Measurements from ENCODE around the gene ATF3. TPM values are rescaled to one million over a fixed set of nuclear protein-coding genes. Genes with fewer than 3 reads are reported as not detected.

ATF3 gene
- total RNA-seq, 1 experiment from 2014 or later: 10.2 TPM

- H3K36me3 ChIP-seq (ENCODE audit: low read depth): no peaks in the 10 kb centered on the region
- H3K4me2 ChIP-seq: no peak overlapping the region
- H3F3A ChIP-seq (ENCODE audit: insufficient read depth, low read depth): no peaks in the 10 kb centered on the region
- DNase-seq: no peak
- no peaks in the 10 kb centered on the region for H3K79me2 ChIP-seq (ENCODE audit: low read depth)
- no TSS peak for BruUV-seq (replicated peaks)
- peaks cover 5% of the 10 kb centered on the region for H3K4me1 ChIP-seq (replicated peaks; ENCODE audit: insufficient read depth)
- no peak overlapping the region for H3K4me3 ChIP-seq
- intact Hi-C loops (cut with micrococcal nuclease; ENCODE audit: unreplicated experiment): no loop called here
- H2AFZ ChIP-seq: no peak overlapping the region
- H3K27me3 ChIP-seq (ENCODE audit: insufficient read depth, low read depth): peaks cover 7% of the 10 kb centered on the region
- ChIA-PET POLR2A (ENCODE audit: unreplicated experiment) (no interaction called here), CTCF (no interaction called here)
- H3K9me3 ChIP-seq (ENCODE audit: insufficient read depth, low read depth): no peaks in the 10 kb centered on the region
- no peak overlapping the region for H3K27ac ChIP-seq
- H4K20me1 ChIP-seq (ENCODE audit: insufficient read depth): peaks cover 7% of the 10 kb centered on the region; the same call in 1 of the 2 replicates
- TF ChIP-seq EZH2 (IDR thresholded peaks at IDR 0.05; ENCODE audit: low read depth) (no peak), CTCF (conservative IDR thresholded peaks at IDR 0.05) (no peak)
- H3K9me2 ChIP-seq (ENCODE audit: insufficient read depth): no peaks in the 10 kb centered on the region
Measured at GRCh38 chr1:212615201-212615470, 6.6 kb downstream of the ATF3 start.

GRCh38 chr1:212618466-212619210 lies 10.1 kb downstream of the ATF3 start:
- Histone ChIP-seq H3K9me2 (ENCODE audit: insufficient read depth) (no peaks in the 10 kb centered on the region), H3K27me3 (ENCODE audit: insufficient read depth, low read depth) (no peaks in the 10 kb centered on the region), H3K9me3 (ENCODE audit: insufficient read depth, low read depth) (no peaks in the 10 kb centered on the region), H3K36me3 (ENCODE audit: low read depth) (no peaks in the 10 kb centered on the region), H2AFZ (no peak overlapping the region), H3K27ac (no peak overlapping the region), H3K79me2 (ENCODE audit: low read depth) (no peaks in the 10 kb centered on the region), H3F3A (ENCODE audit: insufficient read depth, low read depth) (no peaks in the 10 kb centered on the region), H3K4me3 (no peak overlapping the region), H3K4me1 (replicated peaks; ENCODE audit: insufficient read depth) (no peaks in the 10 kb centered on the region), H4K20me1 (ENCODE audit: insufficient read depth) (no peaks in the 10 kb centered on the region), H3K4me2 (no peak overlapping the region)
- POLR2A ChIA-PET (ENCODE audit: unreplicated experiment): no interaction called here
- CTCF ChIA-PET: interaction anchor here (0.5 kb wide), 1 partner anchor 133 kb away, joined by 6 read pairs; no protein-coding TSS in a partner anchor
- intact Hi-C loops (cut with micrococcal nuclease; ENCODE audit: unreplicated experiment): no loop called here
- TF ChIP-seq CTCF (conservative IDR thresholded peaks at IDR 0.05): no peak
- no peak for TF ChIP-seq EZH2 (IDR thresholded peaks at IDR 0.05; ENCODE audit: low read depth)
- no TSS peak for BruUV-seq (replicated peaks)
- DNase-seq: no peak

GRCh38 chr1:212620293-212620692 lies 11.7 kb downstream of the ATF3 start:
- H2AFZ ChIP-seq: no peak overlapping the region
- POLR2A ChIA-PET (ENCODE audit: unreplicated experiment): no interaction called here
- no peaks in the 10 kb centered on the region for H3K9me3 ChIP-seq (ENCODE audit: insufficient read depth, low read depth)
- DNase-seq: no peak
- no peaks in the 10 kb centered on the region for H3K79me2 ChIP-seq (ENCODE audit: low read depth)
- H4K20me1 ChIP-seq (ENCODE audit: insufficient read depth): no peaks in the 10 kb centered on the region
- TF ChIP-seq CTCF (conservative IDR thresholded peaks at IDR 0.05) (no peak), EZH2 (IDR thresholded peaks at IDR 0.05; ENCODE audit: low read depth) (no peak)
- H3F3A ChIP-seq (ENCODE audit: insufficient read depth, low read depth): no peaks in the 10 kb centered on the region
- CTCF ChIA-PET: no interaction called here
- H3K4me3 ChIP-seq: no peak overlapping the region
- no peak overlapping the region for H3K27ac ChIP-seq
- intact Hi-C loops (cut with micrococcal nuclease; ENCODE audit: unreplicated experiment): no loop called here
- H3K9me2 ChIP-seq (ENCODE audit: insufficient read depth): no peaks in the 10 kb centered on the region
- H3K4me1 ChIP-seq (replicated peaks; ENCODE audit: insufficient read depth): no peaks in the 10 kb centered on the region
- peaks cover 3% of the 10 kb centered on the region; the same call in 1 of the 2 replicates for H3K27me3 ChIP-seq (ENCODE audit: insufficient read depth, low read depth)
- H3K36me3 ChIP-seq (ENCODE audit: low read depth): no peaks in the 10 kb centered on the region
- no peak overlapping the region for H3K4me2 ChIP-seq
- no TSS peak for BruUV-seq (replicated peaks)
